Sigmoid colon (tissue), 7 donors: Measurements from ENCODE around the gene VCAN. TPM values are rescaled to one million over a fixed set of nuclear protein-coding genes. Genes with fewer than 3 reads are reported as not detected.

Experiments
- DNase-seq: peaks from one replicate; pipeline ENCODE4 v3.0.0-alpha.2; 2019
- H3K27ac ChIP-seq, 4 donors: fragments of 200-600 bp; sonication (generic); one replicate each; pipeline ENCODE4 v1.5.1; 2016 to 2019; ENCODE audit warnings: mild to moderate bottlenecking in 1 of 4
- H3K27me3 ChIP-seq, 3 donors: fragments of 200-600 bp; sonication (generic); one replicate each; pipeline ENCODE4 v1.5.1; 2019; ENCODE audit warnings: mild to moderate bottlenecking in 1 of 3
- H3K36me3 ChIP-seq, 4 donors: fragments of 200-600 bp; sonication (generic); one replicate each; pipeline ENCODE4 v1.5.1; 2016 to 2019
- H3K4me1 ChIP-seq, 4 donors: fragments of 200-600 bp; sonication (generic); one replicate each; pipeline ENCODE4 v1.5.1; 2017 to 2019
- H3K4me3 ChIP-seq, 4 donors: fragments of 200-600 bp; sonication (generic); one replicate each; pipeline ENCODE4 v1.5.1; 2017 to 2019; ENCODE audit warnings: mild to moderate bottlenecking in 2 of 4, moderate library complexity in 1 of 4
- H3K9me3 ChIP-seq, 4 donors: fragments of 200-600 bp in 3 of 4; sonication (generic) in 3 of 4; one replicate each; pipeline versions ENCODE4 v1.5.1 to v1.6.1; 2013 to 2019
- EP300 ChIP-seq, 4 donors: sonication (generic); formaldehyde crosslinking; IDR thresholded peaks; one replicate each; pipeline ENCODE4 v1.6.1; 2017; ENCODE audit warnings: antibody characterized with exemption in 4 of 4
- POLR2A ChIP-seq, 2 donors: fragments of 450-650 bp; IDR thresholded peaks; one replicate each; pipeline ENCODE4 v1.6.1; 2016; ENCODE audit warnings: antibody characterized with exemption in 2 of 2, mild to moderate bottlenecking in 2 of 2, moderate library complexity in 2 of 2
- POLR2AphosphoS5 ChIP-seq, 4 donors: sonication (generic); formaldehyde crosslinking; IDR thresholded peaks; one replicate each; pipeline ENCODE4 v1.6.1; 2017; ENCODE audit warnings: antibody characterized with exemption in 4 of 4
- WGBS, 2 donors: extraction: QIAGEN DNeasy Blood & Tissue Kit; methylation state at CpG; one replicate each; pipeline ENCODE4 v1.1.7; 2013; 5-methylcytosine and 5-hydroxymethylcytosine counted together
- intact Hi-C: fragments of 100-400 bp; cut with DNase I; formaldehyde crosslinking; loops from one replicate; pipeline ENCODE4 v1.15.1; 2023
- polyA plus RNA-seq, 3 donors: library from polyadenylated mRNA; stranded (reverse); fragments of 200-250 nt; gene quantifications; one replicate each; pipeline ENCODE4 v1.2.3, GENCODE V29; 2013
- total RNA-seq, 4 donors: library from RNA; depleted of rRNA; stranded (reverse); fragments of >200 nt; gene quantifications; one replicate each; pipeline ENCODE4 v1.1.0, GENCODE V29; 2016
- TF ChIP-seq, protein P1 (sequence below), 4 experiments: fragments of 450-650 bp in 3 of 4; fragments of 200-600 bp in 1 of 4; IDR thresholded peaks; one replicate each; pipeline ENCODE4 v1.5.1; 2016 to 2019; ENCODE audit warnings: antibody characterized with exemption in 4 of 4, mild to moderate bottlenecking in 3 of 4, moderate library complexity in 2 of 4
- donor health status: healthy with polysubstance abuse.
- donor health status: Bipolar disorder and iron deficiency.
- donor health status: healthy.

Gene VCAN
- total and polyA plus RNA-seq, 7 donors = 0.69 to 115 (median 37.5) TPM

GRCh38 chr5:83608122-83608521 is 136.6 kb downstream of the VCAN start:
- TF ChIP-seq EP300 (IDR thresholded peaks at IDR 0.05) (no peak), POLR2AphosphoS5 (IDR thresholded peaks at IDR 0.05) (no peak), POLR2A (IDR thresholded peaks at IDR 0.05) (no peak)
- TF ChIP-seq, protein P1, sequence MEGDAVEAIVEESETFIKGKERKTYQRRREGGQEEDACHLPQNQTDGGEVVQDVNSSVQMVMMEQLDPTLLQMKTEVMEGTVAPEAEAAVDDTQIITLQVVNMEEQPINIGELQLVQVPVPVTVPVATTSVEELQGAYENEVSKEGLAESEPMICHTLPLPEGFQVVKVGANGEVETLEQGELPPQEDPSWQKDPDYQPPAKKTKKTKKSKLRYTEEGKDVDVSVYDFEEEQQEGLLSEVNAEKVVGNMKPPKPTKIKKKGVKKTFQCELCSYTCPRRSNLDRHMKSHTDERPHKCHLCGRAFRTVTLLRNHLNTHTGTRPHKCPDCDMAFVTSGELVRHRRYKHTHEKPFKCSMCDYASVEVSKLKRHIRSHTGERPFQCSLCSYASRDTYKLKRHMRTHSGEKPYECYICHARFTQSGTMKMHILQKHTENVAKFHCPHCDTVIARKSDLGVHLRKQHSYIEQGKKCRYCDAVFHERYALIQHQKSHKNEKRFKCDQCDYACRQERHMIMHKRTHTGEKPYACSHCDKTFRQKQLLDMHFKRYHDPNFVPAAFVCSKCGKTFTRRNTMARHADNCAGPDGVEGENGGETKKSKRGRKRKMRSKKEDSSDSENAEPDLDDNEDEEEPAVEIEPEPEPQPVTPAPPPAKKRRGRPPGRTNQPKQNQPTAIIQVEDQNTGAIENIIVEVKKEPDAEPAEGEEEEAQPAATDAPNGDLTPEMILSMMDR (IDR thresholded peaks at IDR 0.05) = no peak
- Histone ChIP-seq H3K27ac (no peak overlapping the region), H3K27me3 (no peaks in the 10 kb centered on the region), H3K36me3 (no peaks in the 10 kb centered on the region), H3K9me3 (no peaks in the 10 kb centered on the region), H3K4me3 (no peak overlapping the region), H3K4me1 (no peaks in the 10 kb centered on the region)
- DNase-seq = no peak
- intact Hi-C loops = no loop called here
- WGBS, 2 donors = 4 to 14% methylated on average over 3 of the region's 3 CpGs

- DNase-seq = no peak
- Histone ChIP-seq H3K36me3 (no peaks in the 10 kb centered on the region), H3K27me3 (no peaks in the 10 kb centered on the region), H3K4me3 (no peak overlapping the region), H3K4me1 (no peaks in the 10 kb centered on the region), H3K27ac (no peak overlapping the region), H3K9me3 (peaks cover 0 to 7% (median 3%) of the 10 kb centered on the region in 4 donors)
- intact Hi-C loops = no loop called here
- TF ChIP-seq EP300 (IDR thresholded peaks at IDR 0.05) (no peak), POLR2A (IDR thresholded peaks at IDR 0.05) (no peak), POLR2AphosphoS5 (IDR thresholded peaks at IDR 0.05) (no peak)
- TF ChIP-seq, protein P1 (IDR thresholded peaks at IDR 0.05) = no peak
These were observed 143.3 kb downstream of the VCAN start for GRCh38 chr5:83614841-83615240.

DNA sequence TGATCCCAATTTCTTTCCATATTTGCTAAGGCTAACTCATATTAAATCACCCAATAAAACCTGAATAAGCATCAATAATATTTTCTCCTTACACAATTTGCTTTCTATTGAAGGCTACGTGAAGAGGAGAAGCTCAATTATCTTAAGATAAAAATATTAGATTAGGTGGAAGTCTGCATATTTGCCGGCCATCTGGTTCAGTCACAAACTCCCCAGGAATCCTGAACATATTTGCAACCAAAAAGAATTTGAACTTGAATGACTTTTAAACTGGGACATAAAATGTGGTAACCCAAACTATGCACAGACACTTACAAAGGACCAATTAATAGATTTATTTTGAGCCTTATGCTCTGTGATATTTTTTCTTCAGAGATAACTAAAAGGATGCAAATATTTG is 156.8 kb downstream of the VCAN start:
- no peak for TF ChIP-seq POLR2A (IDR thresholded peaks at IDR 0.05)
- TF ChIP-seq POLR2AphosphoS5 (IDR thresholded peaks at IDR 0.05) = no peak
- TF ChIP-seq, protein P1 (IDR thresholded peaks at IDR 0.05) = no peak
- no peak for TF ChIP-seq EP300 (IDR thresholded peaks at IDR 0.05)
- Histone ChIP-seq H3K27me3 (no peaks in the 10 kb centered on the region), H3K36me3 (no peaks in the 10 kb centered on the region), H3K27ac (no peak overlapping the region), H3K4me1 (no peaks in the 10 kb centered on the region), H3K9me3 (no peaks in the 10 kb centered on the region), H3K4me3 (no peak overlapping the region)
- WGBS, 2 donors = 71 to 84% methylated on average over 2 of the region's 2 CpGs
- no peak for DNase-seq
- intact Hi-C loops = no loop called here

Other genes with a start within 250 kb of the VCAN start
- gene HAPLN1, start 249.1 kb downstream of the VCAN start, total RNA-seq = under 1 TPM in 1 of 4 donors, not detected in 3; under 0.01 TPM
- gene HAPLN1, start 249.1 kb downstream of the VCAN start, polyA plus RNA-seq = 1 to 10 TPM in 2 of 3 donors, under 1 TPM in 1; 0.32 to 1.8 (median 1.6) TPM